Lower leg skin (tissue), 4 donors: ENCODE results near the gene TTC34. TPM values are rescaled to one million over a fixed set of nuclear protein-coding genes. Genes with fewer than 3 reads are reported as not detected.
A peak's percentile ranks its signal among the peaks of the same experiment; 100 is the strongest.
"Not testable (repeated sequence)": the region's sequence is repeated elsewhere in the genome, so short reads cannot be mapped to it uniquely, and the experiment has no call there.

ENCODE experiments used
- DNase-seq, 2 donors: peaks; one replicate each; pipeline ENCODE4 v3.0.0-alpha.2; 2019; ENCODE audit warnings: low spot score in 2 of 2
- H3K4me3 ChIP-seq: fragments of 200-600 bp; sonication (generic); 2 replicates; pipeline ENCODE4 v1.5.1; 2017; ENCODE audit warnings: mild to moderate bottlenecking, low read depth; ENCODE audit not compliant: poor library complexity, severe bottlenecking
- WGBS, 2 donors: methylation state at CpG; one replicate each; pipeline ENCODE4 v1.1.5; 2018; 5-methylcytosine and 5-hydroxymethylcytosine counted together
- intact Hi-C: fragments of 100-400 bp; cut with DNase I; formaldehyde crosslinking; loops from one replicate; pipeline ENCODE4 v1.15.0; 2023; ENCODE audit warnings: low total_unique reads
- total RNA-seq, 4 donors: library from RNA; depleted of rRNA; stranded (reverse); fragments of >200 nt; gene quantifications; one replicate each; pipeline ENCODE4 v1.1.0, GENCODE V29; 2016

TTC34 gene
- total RNA-seq, 4 donors from 2014 or later, result 0.07 to 0.23 (median 0.17) TPM

GRCh38 chr1:2754597-2754996 lies 46.9 kb downstream of the TTC34 start:
- intact Hi-C loops, H3K4me3 ChIP-seq, DNase-seq: not testable (repeated sequence)
- no CpG with 5 or more reads among the region's 10 CpGs for WGBS, 2 donors

- H3K4me3 ChIP-seq, intact Hi-C loops: not testable (repeated sequence)
- 15% methylated on average over 8 of the region's 8 CpGs; no CpG with 5 or more reads in 1 of the 2 donors for WGBS, 2 donors
- peak in 1 of 2 donors; percentile 74 for DNase-seq
Observed at GRCh38 chr1:2752503-2752902, 49.0 kb downstream of the TTC34 start.

- WGBS, 2 donors, result 28% methylated on average over 4 of the region's 13 CpGs; no CpG with 5 or more reads in 1 of the 2 donors
- DNase-seq, H3K4me3 ChIP-seq, intact Hi-C loops: not testable (repeated sequence)
Observed at GRCh38 chr1:2751866-2752265, 49.6 kb downstream of the TTC34 start.

GRCh38 chr1:2750766-2751730 lies 50.4 kb downstream of the TTC34 start:
- intact Hi-C loops, DNase-seq, H3K4me3 ChIP-seq: not testable (repeated sequence)
- WGBS, 2 donors, result 31% methylated on average over 26 of the region's 27 CpGs; no CpG with 5 or more reads in 1 of the 2 donors

- H3K4me3 ChIP-seq, DNase-seq, intact Hi-C loops: not testable (repeated sequence)
- WGBS, 2 donors, result 49 to 50% methylated on average over 4 to 11 of the region's 14 CpGs
Observed at GRCh38 chr1:2750041-2750680, 51.3 kb downstream of the TTC34 start.

GRCh38 chr1:2748626-2749025 lies 52.9 kb downstream of the TTC34 start:
- WGBS, 2 donors, result 67% methylated on average over 5 of the region's 8 CpGs; no CpG with 5 or more reads in 1 of the 2 donors
- DNase-seq, H3K4me3 ChIP-seq, intact Hi-C loops: not testable (repeated sequence)

GRCh38 chr1:2694796-2695195 lies 106.7 kb downstream of the TTC34 start:
- intact Hi-C loops, DNase-seq, H3K4me3 ChIP-seq: not testable (repeated sequence)
- WGBS, 2 donors, result 0 to 47% methylated on average over 1 to 3 of the region's 9 CpGs

- WGBS, 2 donors, result 7% methylated on average over 3 of the region's 10 CpGs; no CpG with 5 or more reads in 1 of the 2 donors
- intact Hi-C loops, DNase-seq, H3K4me3 ChIP-seq: not testable (repeated sequence)
Observed at GRCh38 chr1:2690180-2690579, 111.3 kb downstream of the TTC34 start.

GRCh38 chr1:2688336-2688665 lies 113.2 kb downstream of the TTC34 start:
- intact Hi-C loops, H3K4me3 ChIP-seq, DNase-seq: not testable (repeated sequence)
- WGBS, 2 donors, result 25 to 64% methylated on average over 6 to 7 of the region's 11 CpGs

- H3K4me3 ChIP-seq, intact Hi-C loops: not testable (repeated sequence)
- WGBS, 2 donors, result 33 to 48% methylated on average over 10 to 14 of the region's 17 CpGs
- peak in 1 of 2 donors; percentile 88 for DNase-seq
Observed at GRCh38 chr1:2687638-2688335, 113.7 kb downstream of the TTC34 start.

- H3K4me3 ChIP-seq, intact Hi-C loops: not testable (repeated sequence)
- DNase-seq, result peak in 1 of 2 donors; percentile 72
- WGBS, 2 donors, result 51 to 56% methylated on average over 4 to 8 of the region's 14 CpGs
Observed at GRCh38 chr1:2687174-2687591, 114.3 kb downstream of the TTC34 start.

GRCh38 chr1:2686091-2686863 lies 115.2 kb downstream of the TTC34 start:
- WGBS, 2 donors, result 30 to 51% methylated on average over 9 to 12 of the region's 23 CpGs
- DNase-seq, H3K4me3 ChIP-seq, intact Hi-C loops: not testable (repeated sequence)

- DNase-seq, intact Hi-C loops, H3K4me3 ChIP-seq: not testable (repeated sequence)
- WGBS, 2 donors, result 11 to 22% methylated on average over 2 to 3 of the region's 8 CpGs
Observed at GRCh38 chr1:2685671-2686070, 115.8 kb downstream of the TTC34 start.

GRCh38 chr1:2684878-2685277 lies 116.6 kb downstream of the TTC34 start:
- DNase-seq, intact Hi-C loops, H3K4me3 ChIP-seq: not testable (repeated sequence)
- no CpG with 5 or more reads among the region's 9 CpGs for WGBS, 2 donors
